Right kidney (tissue), 1 donor: ENCODE results near the gene AHRR.
"Not testable (repeated sequence)": the region's sequence is repeated elsewhere in the genome, so short reads cannot be mapped to it uniquely, and the experiment has no call there.

Source experiments
- DNase-seq: peaks from one replicate; pipeline ENCODE4 v3.0.0-alpha.2; 2016

AHRR gene

GRCh38 chr5:378976-379742 lies 57.6 kb downstream of the AHRR start:
- DNase-seq, result no peak

DNA sequence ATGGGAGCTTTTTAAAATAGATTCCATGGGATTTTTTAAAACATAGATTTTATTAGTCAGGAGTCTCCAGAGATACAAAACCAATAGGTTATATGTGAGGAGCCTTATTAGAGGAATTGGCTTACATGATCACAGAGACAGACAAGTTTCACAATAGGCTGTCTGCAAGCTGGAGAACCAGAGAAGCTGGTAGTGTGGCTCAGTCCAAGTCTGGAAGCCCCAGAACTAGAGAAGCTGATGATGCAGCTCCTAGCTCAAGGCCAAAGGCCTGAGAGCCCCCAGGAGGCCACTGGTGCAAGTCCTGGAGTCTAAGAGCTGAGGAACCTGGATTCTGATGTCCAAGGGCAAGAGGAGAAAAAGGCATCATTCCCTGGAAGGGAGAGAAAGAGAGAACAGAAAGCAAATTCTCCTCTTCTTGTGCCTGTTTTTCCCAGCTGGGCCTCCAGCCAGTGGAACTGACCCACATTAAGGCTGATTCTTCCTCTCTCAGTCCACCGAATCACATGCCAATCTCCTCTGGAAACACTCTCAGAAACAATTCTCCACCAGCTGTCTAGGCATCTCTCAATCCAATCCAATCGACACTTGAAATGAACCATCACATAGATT lies 59.3 kb downstream of the AHRR start:
- no peak for DNase-seq

GRCh38 chr5:383066-383465 lies 61.6 kb downstream of the AHRR start:
- no peak for DNase-seq

- DNase-seq, result no peak
Observed at GRCh38 chr5:383621-384020, 62.1 kb downstream of the AHRR start.

GRCh38 chr5:384576-384975 lies 63.1 kb downstream of the AHRR start:
- not testable (repeated sequence) for DNase-seq

DNA sequence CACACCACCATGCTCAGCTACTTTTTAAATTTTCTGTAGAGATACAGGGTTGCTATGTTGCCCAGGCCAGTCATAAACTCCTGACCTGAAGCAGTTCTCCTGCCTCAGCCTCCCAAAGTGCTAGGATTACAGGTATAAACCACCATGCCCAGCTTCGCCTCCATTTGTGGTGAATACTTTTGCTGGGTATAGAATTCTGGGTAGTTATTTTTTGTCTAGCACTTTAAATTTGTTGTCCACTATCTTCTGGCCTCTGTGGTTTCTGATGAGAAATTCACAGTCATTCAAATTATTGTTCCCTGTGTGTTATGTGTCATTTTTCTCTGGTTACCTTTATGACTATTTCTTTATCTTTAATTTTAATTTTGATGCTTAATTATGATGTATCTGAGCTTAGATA lies 63.8 kb downstream of the AHRR start:
- no peak for DNase-seq

DNA sequence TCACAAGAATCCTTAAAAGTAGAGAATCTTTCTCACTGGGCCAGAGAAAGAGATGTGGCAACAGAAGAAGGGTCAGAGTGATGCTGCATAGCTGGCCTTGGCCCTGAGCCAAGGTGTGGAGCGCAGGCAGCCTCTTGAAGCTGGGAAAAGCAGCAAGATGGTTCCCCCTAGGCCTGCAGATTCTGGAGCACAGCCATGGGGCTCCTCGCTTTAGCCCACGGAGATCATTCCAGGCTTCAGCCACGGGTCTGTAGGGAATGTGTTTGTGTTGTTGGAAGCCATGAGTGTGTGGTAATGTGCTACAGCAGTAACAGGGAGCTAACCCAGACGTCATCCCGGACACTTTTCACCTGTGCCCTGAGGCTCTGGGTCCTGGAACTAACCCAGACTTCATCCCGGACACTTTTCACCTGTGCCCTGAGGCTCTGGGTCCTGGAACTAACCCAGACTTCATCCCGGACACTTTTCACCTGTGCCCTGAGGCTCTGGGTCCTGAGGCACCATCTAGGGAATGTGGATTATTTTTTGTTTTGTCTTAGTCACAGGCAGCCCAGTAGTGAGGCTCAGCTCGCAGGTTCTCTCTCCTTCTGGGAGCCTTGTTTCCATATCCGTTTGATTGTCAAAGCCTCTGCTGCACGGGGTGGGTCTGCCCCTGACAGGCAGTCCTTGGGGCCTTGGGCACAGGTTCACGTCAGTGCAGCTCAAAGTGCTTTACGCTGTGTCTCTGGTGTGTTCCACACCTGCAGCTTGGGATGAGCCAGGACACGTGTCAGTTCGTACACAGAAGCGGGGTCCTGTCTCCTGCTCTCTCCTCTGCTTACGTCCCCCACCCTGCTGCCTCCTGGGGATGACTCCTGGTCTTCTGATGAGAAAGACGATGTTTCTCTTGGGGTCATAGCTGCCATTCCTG lies 65.2 kb downstream of the AHRR start:
- no peak for DNase-seq

DNA sequence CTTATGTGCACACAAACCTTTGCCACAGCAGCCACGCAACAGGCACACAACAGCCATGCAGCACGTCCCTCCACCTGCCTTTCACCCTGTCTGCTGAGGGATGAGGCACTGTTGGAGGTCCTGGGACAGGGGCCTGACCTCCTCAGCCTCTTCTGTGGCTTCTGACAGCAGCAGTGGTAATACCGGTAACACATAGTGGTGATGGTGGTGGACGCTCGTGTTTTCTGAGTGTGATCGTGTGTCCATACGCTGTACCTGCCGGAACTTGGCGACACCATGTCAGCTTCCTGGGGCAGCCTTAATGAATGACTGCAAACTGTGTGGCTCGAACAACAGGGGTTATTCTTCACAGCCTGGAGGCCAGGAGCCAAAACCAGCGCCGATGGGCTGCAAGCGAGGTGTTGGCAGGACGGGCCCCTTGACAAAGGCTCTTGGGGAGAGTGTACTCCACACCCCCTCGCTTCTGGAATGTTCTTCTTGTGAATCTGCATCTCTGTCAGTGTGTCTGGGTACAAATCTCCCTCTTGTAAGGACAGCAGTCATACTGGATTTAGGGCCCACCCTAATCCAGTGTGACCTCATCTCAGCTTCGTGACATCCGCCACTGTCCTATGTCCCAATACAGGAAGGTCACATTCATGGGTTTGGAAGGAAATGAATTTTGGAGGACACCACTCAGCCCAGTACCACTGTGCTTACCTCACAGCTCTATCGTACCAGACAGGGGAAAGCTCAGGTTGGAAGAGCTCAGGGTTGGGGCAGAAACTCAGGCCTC lies 66.2 kb downstream of the AHRR start:
- DNase-seq, result no peak

GRCh38 chr5:388266-389196 lies 67.0 kb downstream of the AHRR start:
- no peak for DNase-seq

DNA sequence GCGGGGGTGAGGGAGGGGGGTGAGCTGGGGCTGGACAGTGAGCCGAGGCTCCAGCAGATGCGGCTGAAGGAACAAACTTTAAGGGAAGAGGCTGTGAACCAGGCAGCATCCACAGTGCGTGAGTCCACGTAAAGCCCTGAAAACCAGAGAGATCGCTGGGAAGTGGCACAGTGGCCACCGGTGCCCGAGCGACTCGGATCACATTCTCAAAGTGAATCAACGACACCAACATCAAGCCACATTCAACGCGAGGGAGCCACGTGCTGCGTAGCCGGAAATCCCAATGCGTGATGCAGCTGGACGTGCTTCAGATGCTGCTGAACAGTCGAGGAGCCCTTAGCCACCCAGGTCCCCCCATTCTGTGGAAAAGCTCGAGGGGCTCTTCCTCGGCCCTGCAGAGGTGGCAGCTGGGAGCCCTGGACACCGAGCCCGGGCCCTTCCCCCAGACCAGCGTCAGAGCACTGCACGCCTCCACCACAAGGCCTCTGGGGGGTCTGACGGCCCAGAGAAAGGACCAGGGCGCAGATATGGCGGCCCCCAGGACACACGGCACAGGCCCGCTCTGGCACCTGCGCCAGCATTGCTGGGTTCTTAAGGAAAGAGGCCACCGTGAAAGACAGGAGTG lies 67.8 kb downstream of the AHRR start:
- DNase-seq, result no peak

- no peak for DNase-seq
Observed at GRCh38 chr5:389891-390622, 68.5 kb downstream of the AHRR start.

DNA sequence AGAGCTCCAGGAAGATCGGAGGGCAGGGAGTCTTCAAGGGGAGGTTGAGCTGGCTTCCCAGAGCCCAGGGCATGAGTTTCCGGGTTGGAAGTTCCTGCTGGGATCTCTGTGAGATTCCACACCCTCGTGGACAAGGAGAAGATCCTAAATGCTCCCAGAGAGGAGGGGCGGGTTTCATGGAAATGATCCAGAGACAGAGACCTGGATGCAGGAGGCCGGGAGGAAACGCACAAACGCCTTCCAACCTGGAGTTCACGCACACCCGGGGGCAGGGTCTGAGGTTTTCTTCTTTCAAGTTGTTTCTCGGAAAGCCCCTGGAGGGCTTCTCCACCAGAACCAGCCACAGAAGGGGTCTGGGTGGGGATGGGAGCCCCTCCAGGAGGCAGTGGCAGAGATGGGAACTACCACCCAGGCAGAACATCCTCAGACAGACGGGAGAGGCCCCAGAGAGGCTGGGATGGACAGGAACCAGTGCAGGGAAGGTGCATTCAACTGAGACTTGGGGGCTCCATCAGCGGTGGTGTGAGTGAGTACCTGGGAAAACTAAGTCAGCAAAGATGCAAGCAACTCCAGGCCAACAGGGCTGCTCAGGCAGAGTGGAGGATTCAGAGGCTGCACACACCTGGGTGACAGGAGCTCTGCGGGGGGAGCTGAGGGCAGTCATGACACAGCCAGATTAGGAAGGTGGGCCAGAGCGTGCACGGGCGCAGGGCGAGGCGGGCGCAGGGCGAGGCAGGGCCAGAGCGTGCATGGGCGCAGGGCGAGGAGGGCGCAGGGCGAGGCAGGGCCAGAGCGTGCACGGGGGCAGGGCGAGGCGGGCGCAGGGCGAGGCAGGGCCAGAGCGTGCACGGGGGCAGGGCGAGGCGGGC lies 69.3 kb downstream of the AHRR start:
- no peak for DNase-seq

- DNase-seq, result no peak
Observed at GRCh38 chr5:392431-392988, 71.0 kb downstream of the AHRR start.

- no peak for DNase-seq
Observed at GRCh38 chr5:393846-394275, 72.3 kb downstream of the AHRR start.

DNA sequence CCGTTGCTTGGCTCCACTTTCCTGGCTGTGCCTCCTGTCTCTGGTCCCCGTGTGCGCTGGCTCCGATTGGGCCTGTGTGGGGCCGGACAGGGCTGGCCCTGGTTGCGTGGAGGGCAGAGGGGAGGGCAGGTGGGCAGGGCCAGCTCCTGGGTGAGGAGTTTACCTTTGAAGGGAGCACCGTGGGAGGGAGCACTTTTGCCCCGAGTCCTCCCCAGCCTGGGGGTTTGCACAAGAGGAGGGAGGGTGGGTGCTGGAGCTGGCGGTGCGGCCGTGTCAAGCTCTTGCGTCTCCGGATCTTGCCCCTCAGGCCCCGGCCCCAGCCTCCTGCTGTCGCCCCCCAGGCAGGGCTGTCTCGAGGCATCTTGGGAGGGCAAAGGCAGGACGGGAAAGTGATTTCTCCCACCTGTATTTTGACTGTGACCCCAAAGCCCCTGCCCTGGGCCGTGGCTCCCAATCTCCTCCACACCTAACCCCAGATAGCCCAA lies 73.2 kb downstream of the AHRR start:
- no peak for DNase-seq

DNA sequence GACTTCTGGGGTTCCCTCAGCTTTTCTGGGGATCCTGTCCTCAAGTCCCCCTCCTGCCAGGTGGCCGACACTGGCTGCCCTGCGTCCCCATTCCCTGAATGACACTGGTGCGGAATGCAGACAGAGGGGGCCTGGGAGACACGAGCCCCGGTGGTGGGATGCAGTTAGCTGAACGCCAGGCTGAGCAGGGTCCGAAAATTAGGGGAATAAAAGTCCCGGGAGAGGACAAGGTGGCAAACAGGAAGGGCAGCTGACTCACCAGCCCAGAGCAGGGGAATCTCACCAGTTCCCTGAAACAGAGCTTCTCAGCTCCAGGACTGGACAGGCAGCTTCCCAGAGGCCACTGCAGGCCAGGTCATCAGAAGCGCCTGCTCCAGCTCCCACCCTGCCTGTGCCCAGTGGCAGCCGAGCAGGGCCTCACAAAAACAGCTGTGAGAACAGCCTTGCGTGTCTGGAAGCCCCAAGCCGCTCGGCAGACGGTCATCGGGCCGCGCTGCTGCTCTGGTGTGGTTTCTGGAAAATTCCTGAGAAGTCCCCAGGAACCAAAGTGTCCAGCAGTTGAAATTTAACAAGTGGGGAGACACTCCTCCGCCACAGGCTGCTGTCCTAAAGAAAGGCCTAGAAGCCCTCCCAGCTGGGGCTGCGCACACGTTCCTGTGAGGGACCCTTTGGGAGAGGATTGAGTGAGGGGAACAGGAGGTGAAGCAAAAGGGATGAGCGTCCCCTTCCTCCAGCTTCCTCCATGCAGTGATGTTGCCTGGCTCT lies 73.8 kb downstream of the AHRR start:
- no peak for DNase-seq

- DNase-seq, result no peak
Observed at GRCh38 chr5:395921-396530, 74.5 kb downstream of the AHRR start.
